H1 (cell line): Measurements from ENCODE around the gene SLC35A3. TPM values are rescaled to one million over a fixed set of nuclear protein-coding genes. Genes with fewer than 3 reads are reported as not detected.

Experiments
- CTCF ChIA-PET: fragments of 300-600 bp; sonication (Branson Sonifier 250); formaldehyde crosslinking; loops from one replicate; lab custom pipeline; 2021; ENCODE audit not compliant: partially characterized antibody; lab: Charles Lee
- POLR2A ChIA-PET: fragments of 300-600 bp; sonication (Branson Sonifier 250); formaldehyde crosslinking; loops from one replicate; lab custom pipeline; 2021; ENCODE audit warnings: inconsistent platforms; ENCODE audit not compliant: partially characterized antibody; lab: Charles Lee
- DNase-seq, 2 experiments: peaks; one replicate each; pipeline versions ENCODE4 v3.0.0 to v3.0.0-alpha.2; 2010 to 2022; ENCODE audit warnings: low spot score in 2 of 2, low read depth in 1 of 2, mixed read lengths in 1 of 2
- FAIRE-seq: peaks from 2 replicates; lab custom pipeline; 2011; peaks lifted over from hg19 to GRCh38; lab: Jason Lieb, UNC
- H2AFZ ChIP-seq: 2 replicates; pipeline ENCODE4 v1.8.1; 2012; ENCODE audit warnings: low read length, inconsistent platforms
- H2AK5ac ChIP-seq: 2 replicates; pipeline ENCODE4 v1.6.1; 2013; ENCODE audit warnings: low read depth, low read length
- H2BK120ac ChIP-seq: replicated peaks from 2 replicates; pipeline ENCODE3; 2013; ENCODE audit warnings: low read depth, low read length, inconsistent platforms
- H2BK12ac ChIP-seq: 2 replicates; pipeline ENCODE4 v1.6.1; 2013; ENCODE audit warnings: low read depth, low read length
- H2BK15ac ChIP-seq: 2 replicates; pipeline ENCODE4 v1.6.1; 2013; ENCODE audit warnings: low read length
- H2BK20ac ChIP-seq: 2 replicates; pipeline ENCODE4 v1.6.1; 2013; ENCODE audit warnings: low read length
- H2BK5ac ChIP-seq: 2 replicates; pipeline ENCODE4 v1.6.1; 2013; ENCODE audit warnings: low read depth, low read length
- H3K14ac ChIP-seq: 2 replicates; pipeline ENCODE4 v1.6.1; 2013; ENCODE audit warnings: inconsistent platforms; ENCODE audit not compliant: insufficient read length
- H3K18ac ChIP-seq: 2 replicates; pipeline ENCODE4 v1.6.1; 2013; ENCODE audit warnings: low read length; ENCODE audit errors: extremely low read depth
- H3K23ac ChIP-seq: 2 replicates; pipeline ENCODE4 v1.6.1; 2013; ENCODE audit warnings: inconsistent platforms; ENCODE audit not compliant: insufficient read length
- H3K23me2 ChIP-seq: 2 replicates; pipeline ENCODE4 v1.6.1; 2013; ENCODE audit warnings: low read depth, low read length
- H3K27ac ChIP-seq: 2 replicates; pipeline ENCODE4 v1.6.1; 2011; ENCODE audit warnings: low read depth, low read length, inconsistent platforms
- H3K27me3 ChIP-seq, 4 experiments: replicated peaks in 1 of 4; 1 replicate in 1 of 4; 2 replicates in 3 of 4; pipeline versions ENCODE4 v1.6.1 to v1.8.1; 2011 to 2013; ENCODE audit warnings: low read length in 3 of 4, mild to moderate bottlenecking in 3 of 4, inconsistent platforms in 2 of 4, mixed read lengths in 2 of 4, moderate library complexity in 1 of 4; ENCODE audit not compliant: control insufficient read depth in 3 of 4, insufficient read depth in 3 of 4; ENCODE audit errors: extremely low read depth in 1 of 4
- H3K36me3 ChIP-seq, 4 experiments: 2 replicates each; pipeline versions ENCODE4 v1.6.1 to v1.8.1; 2011 to 2013; ENCODE audit warnings: mild to moderate bottlenecking in 4 of 4, low read length in 3 of 4, moderate library complexity in 2 of 4, control low read depth in 1 of 4, inconsistent platforms in 1 of 4; ENCODE audit not compliant: insufficient read depth in 4 of 4, control insufficient read depth in 2 of 4
- H3K4ac ChIP-seq: replicated peaks from 2 replicates; pipeline ENCODE3; 2013; ENCODE audit warnings: low read length, low read depth, mixed read lengths, inconsistent platforms; ENCODE audit not compliant: insufficient read length
- H3K4me1 ChIP-seq, 4 experiments: replicated peaks in 1 of 4; 1 replicate in 1 of 4; 2 replicates in 3 of 4; pipeline versions ENCODE4 v1.6.1 to v1.8.1; 2011 to 2013; ENCODE audit warnings: low read length in 3 of 4, inconsistent platforms in 2 of 4, mixed read lengths in 1 of 4; ENCODE audit not compliant: insufficient read depth in 4 of 4, control insufficient read depth in 3 of 4
- H3K4me2 ChIP-seq, 2 experiments: 2 replicates each; pipeline versions ENCODE4 v1.6.1 to v1.8.1; 2011 to 2013; ENCODE audit warnings: low read depth in 2 of 2, low read length in 2 of 2, control low read depth in 1 of 2, inconsistent platforms in 1 of 2, mild to moderate bottlenecking in 1 of 2; ENCODE audit not compliant: insufficient read depth in 1 of 2
- H3K4me3 ChIP-seq, 4 experiments: fragments of 200-600, 300-600 bp in 1 of 4; sonication (generic), shearing (Covaris generic), sonication (Bioruptor Twin) in 1 of 4; 2 replicates each; pipeline versions ENCODE4 v1.5.1 to v1.8.1; 2011 to 2016; ENCODE audit warnings: low read length in 4 of 4, low read depth in 3 of 4, control low read depth in 2 of 4, inconsistent platforms in 2 of 4, mild to moderate bottlenecking in 2 of 4, mixed read lengths in 1 of 4, moderate library complexity in 1 of 4; ENCODE audit not compliant: insufficient read depth in 2 of 4; ENCODE audit errors: extremely low read depth in 1 of 4
- H3K56ac ChIP-seq: replicated peaks from 2 replicates; pipeline ENCODE3; 2013; ENCODE audit warnings: low read depth, mild to moderate bottlenecking, mixed read lengths, low read length, inconsistent platforms; ENCODE audit not compliant: insufficient read length
- H3K79me1 ChIP-seq: 2 replicates; pipeline ENCODE4 v1.6.1; 2013; ENCODE audit warnings: low read depth, low read length, control low read depth
- H3K79me2 ChIP-seq, 2 experiments: 2 replicates each; pipeline versions ENCODE4 v1.6.1 to v1.8.1; 2012 to 2013; ENCODE audit warnings: low read length in 2 of 2, mild to moderate bottlenecking in 2 of 2, inconsistent platforms in 1 of 2; ENCODE audit not compliant: insufficient read depth in 2 of 2, control insufficient read depth in 1 of 2
- H3K9ac ChIP-seq, 4 experiments: replicated peaks in 1 of 4; 1 replicate in 1 of 4; 2 replicates in 3 of 4; pipeline versions ENCODE4 v1.6.1 to v1.8.1; 2011 to 2013; ENCODE audit warnings: low read depth in 3 of 4, low read length in 3 of 4, control low read depth in 2 of 4, mild to moderate bottlenecking in 2 of 4, moderate library complexity in 2 of 4, inconsistent platforms in 1 of 4; ENCODE audit errors: extremely low read depth in 1 of 4
- H3K9me3 ChIP-seq, 2 experiments: 2 replicates each; pipeline versions ENCODE4 v1.6.1 to v1.8.1; 2012 to 2013; ENCODE audit warnings: mild to moderate bottlenecking in 2 of 2, moderate library complexity in 2 of 2, control low read depth in 1 of 2, inconsistent platforms in 1 of 2, low read depth in 1 of 2, low read length in 1 of 2, mixed read lengths in 1 of 2; ENCODE audit not compliant: insufficient read depth in 2 of 2
- H4K20me1 ChIP-seq, 2 experiments: replicated peaks in 1 of 2; 2 replicates each; pipeline versions ENCODE3 to v1.8.1; 2011 to 2013; ENCODE audit warnings: inconsistent platforms in 2 of 2, low read length in 2 of 2, mild to moderate bottlenecking in 1 of 2; ENCODE audit not compliant: insufficient read depth in 2 of 2, control insufficient read depth in 1 of 2
- H4K5ac ChIP-seq: 2 replicates; pipeline ENCODE4 v1.6.1; 2013; ENCODE audit warnings: low read length, low read depth, mixed read lengths, inconsistent platforms; ENCODE audit not compliant: insufficient read length
- H4K8ac ChIP-seq: 2 replicates; pipeline ENCODE4 v1.8.0; 2013; ENCODE audit warnings: mild to moderate bottlenecking, moderate library complexity, low read length, inconsistent platforms; ENCODE audit not compliant: insufficient read depth; ENCODE audit errors: extremely low read depth
- H4K91ac ChIP-seq: replicated peaks from 2 replicates; pipeline ENCODE3; 2013; ENCODE audit warnings: low read length, mixed read lengths, inconsistent platforms; ENCODE audit not compliant: insufficient read length
- ATF3 ChIP-seq: IDR thresholded peaks from 2 replicates; pipeline ENCODE4 v1.6.1; 2011; ENCODE audit warnings: low read depth, mild to moderate bottlenecking, low read length; ENCODE audit not compliant: insufficient read depth
- CREB1 ChIP-seq: IDR thresholded peaks from 2 replicates; pipeline ENCODE4 v1.6.1; 2012; ENCODE audit warnings: inconsistent platforms
- CTBP2 ChIP-seq: IDR thresholded peaks from 2 replicates; pipeline ENCODE4 v1.7.0; 2011; ENCODE audit warnings: borderline replicate concordance, mild to moderate bottlenecking, moderate library complexity, mixed read lengths, low read length; ENCODE audit not compliant: insufficient read depth, insufficient read length
- EZH2 ChIP-seq: fragments of 200-600 bp; sonication (generic); IDR thresholded peaks from 2 replicates; pipeline ENCODE4 v1.7.1; 2012; ENCODE audit warnings: low read depth, mild to moderate bottlenecking, moderate library complexity, low read length, inconsistent platforms; ENCODE audit not compliant: severe bottlenecking
- FOSL1 ChIP-seq: IDR thresholded peaks from 2 replicates; pipeline ENCODE4 v1.6.1; 2011; ENCODE audit warnings: mild to moderate bottlenecking, low read depth, low read length, moderate library complexity; ENCODE audit not compliant: insufficient read depth
- KDM4A ChIP-seq: IDR thresholded peaks from one replicate; pipeline ENCODE4 v1.7.1; 2012; ENCODE audit warnings: low read depth, mild to moderate bottlenecking, moderate library complexity, low read length, inconsistent platforms; ENCODE audit not compliant: severe bottlenecking
- POU5F1 ChIP-seq: IDR thresholded peaks from 2 replicates; pipeline ENCODE4 v1.6.1; 2011; ENCODE audit warnings: low read depth, mild to moderate bottlenecking, low read length, moderate library complexity
- RAD21 ChIP-seq, 2 experiments: IDR thresholded peaks in 1 of 2; conservative IDR thresholded peaks in 1 of 2; 2 replicates each; pipeline ENCODE4 v1.6.1; 2011; ENCODE audit warnings: low read depth in 2 of 2, low read length in 2 of 2, improper control_type of control experiment in 1 of 2, inconsistent platforms in 1 of 2, mild to moderate bottlenecking in 1 of 2, moderate library complexity in 1 of 2
- RFX5 ChIP-seq: IDR thresholded peaks from 2 replicates; pipeline ENCODE4 v1.6.1; 2011; ENCODE audit warnings: low read depth, low read length, improper control_type of control experiment, borderline replicate concordance
- RNF2 ChIP-seq: fragments of 200-900, 300-1000 bp; sonication (generic); IDR thresholded peaks from 2 replicates; pipeline ENCODE4 v1.7.1; 2016; ENCODE audit warnings: borderline replicate concordance, low read depth, mild to moderate bottlenecking, antibody characterized with exemption, low read length; ENCODE audit not compliant: poor library complexity, severe bottlenecking; ENCODE audit errors: missing control alignments
- SP2 ChIP-seq: IDR thresholded peaks from 2 replicates; pipeline ENCODE4 v1.6.1; 2012; ENCODE audit warnings: mild to moderate bottlenecking, low read length, inconsistent platforms
- TAF7 ChIP-seq: optimal IDR thresholded peaks from 2 replicates; pipeline ENCODE3; 2011; ENCODE audit warnings: low read depth, mild to moderate bottlenecking, inconsistent platforms, low read length, moderate library complexity, borderline replicate concordance
- WGBS, 2 experiments: shearing (Covaris generic) in 1 of 2; methylation state at CpG; one replicate each; pipeline versions ENCODE4 v1.1.6 to v1.1.7; 2013 to 2015; ENCODE audit warnings: low lambda C conversion rate in 2 of 2, mixed read lengths in 2 of 2, inconsistent platforms in 1 of 2, low coverage in 1 of 2, missing lambda C conversion rate in 1 of 2; ENCODE audit not compliant: insufficient replicate concordance in 2 of 2, insufficient coverage in 1 of 2, insufficient read length in 1 of 2; ENCODE audit errors: extremely low coverage in 1 of 2, missing lambda C conversion rate in 1 of 2; 5-methylcytosine and 5-hydroxymethylcytosine counted together
- polyA plus RNA-seq, 7 experiments: library from polyadenylated mRNA; depleted of rRNA in 3 of 7; stranded (reverse) in 5 of 7; unstranded in 2 of 7; fragments of >200 nt in 5 of 7; fragments of 200-250 nt in 2 of 7; gene quantifications; 1 replicate in 5 of 7; 2 replicates in 1 of 7; 4 replicates in 1 of 7; pipeline versions ENCODE4 v1.2.1 to v1.2.3, GENCODE V29; 2011 to 2013; ENCODE audit warnings: missing spikeins in 2 of 7, mixed read lengths in 2 of 7
- total RNA-seq: library from RNA; stranded (reverse); fragmentation: NEBNext Ultra II Directional; extraction: Animal tissue kit (Norgen Biotek cat#: 25700); gene quantifications from 2 replicates; pipeline ENCODE4 v1.2.1, GENCODE V29; 2021

SLC35A3 gene
- total and polyA plus RNA-seq, 2 of the 8 experiments (the other 6 are each of a cell fraction or from before 2014, with no cell fraction given) = 3.0 to 13.8 TPM

GRCh38 chr1:100039591-100039990 is 69.8 kb downstream of the SLC35A3 start:
- Histone ChIP-seq H3K4me1 (no peaks in the 10 kb centered on the region), H3K23me2 (peaks cover 6% of the 10 kb centered on the region; the same call in 1 of the 2 replicates), H2AK5ac (no peak overlapping the region), H3K27me3 (no peaks in the 10 kb centered on the region), H4K91ac (no peak overlapping the region), H3K23ac (no peak overlapping the region), H4K5ac (no peak overlapping the region), H4K20me1 (no peaks in the 10 kb centered on the region), H3K14ac (no peak overlapping the region), H3K27ac (no peak overlapping the region), H3K18ac (no peak overlapping the region), H3K79me1 (no peaks in the 10 kb centered on the region), H2BK20ac (no peak overlapping the region), H2AFZ (no peak overlapping the region), H3K9me3 (no peaks in the 10 kb centered on the region), H2BK5ac (no peak overlapping the region), H3K56ac (no peak overlapping the region), H2BK15ac (no peak overlapping the region), H3K4me3 (peak overlapping the region in 1 of 4 experiments; percentile 98; a peak in 3 of 8 replicates), H3K79me2 (peaks cover 12 to 75% of the 10 kb centered on the region in 2 experiments), H4K8ac (no peak overlapping the region), H2BK12ac (no peak overlapping the region), H3K4me2 (peak overlapping the region; percentile 64 to 89), H3K4ac (no peak overlapping the region), H3K9ac (no peak overlapping the region), H2BK120ac (no peak overlapping the region), H3K36me3 (no peaks in the 10 kb centered on the region; a peak in 1 of 8 replicates)
- 62% methylated on average over 2 of the region's 2 CpGs; no CpG with 5 or more reads in 1 of the 2 experiments for WGBS, 2 experiments
- CTCF ChIA-PET = no interaction called here
- FAIRE-seq (no peak), DNase-seq (no peak)
- POLR2A ChIA-PET = interaction anchor here (1.1 to 2.9 kb wide), 3 partner anchors 9 to 313 kb away, joined by 3 to 13 read pairs (median 4); partner anchors contain the start of gene CDC14A
- TF ChIP-seq ATF3 (no peak), RAD21 (IDR thresholded peaks at IDR 0.05 in 1 of 2, conservative IDR thresholded peaks at IDR 0.05 in 1 of 2; ENCODE audit: low read depth in 2 of 2, low read length in 2 of 2) (no peak), RNF2 (no peak), CTBP2 (no peak), KDM4A (no peak), SP2 (no peak), EZH2 (no peak), POU5F1 (no peak), RFX5 (no peak), FOSL1 (no peak), CREB1 (no peak), TAF7 (no peak)
